H54 (cell line): ENCODE results near the gene CRYBG1.

Experiments used
- DNase-seq: peaks from one replicate; pipeline ENCODE4 v3.0.0; 2011; ENCODE audit warnings: low spot score, mixed read lengths; ENCODE audit not compliant: insufficient read length
- FAIRE-seq: peaks from 3 replicates; lab custom pipeline; 2011; peaks lifted over from hg19 to GRCh38; lab: Jason Lieb, UNC
- POLR2A ChIP-seq: IDR thresholded peaks from 2 replicates; pipeline ENCODE4 v1.6.1; 2011; ENCODE audit warnings: low read depth, mild to moderate bottlenecking, low read length

CRYBG1 gene

GRCh38 chr6:106359959-106360409 lies 533 bp upstream of the CRYBG1 start:
- DNase-seq (no peak), FAIRE-seq (no peak)
- no peak for TF ChIP-seq POLR2A

- DNase-seq (no peak), FAIRE-seq (no peak)
- TF ChIP-seq POLR2A, result no peak
These were observed 493 bp downstream of the CRYBG1 start for GRCh38 chr6:106360989-106361430.

- TF ChIP-seq POLR2A, result no peak
- no peak for FAIRE-seq
- DNase-seq, result no peak
These were observed 3.1 kb downstream of the CRYBG1 start for GRCh38 chr6:106363401-106364138.

- DNase-seq (no peak), FAIRE-seq (no peak)
- TF ChIP-seq POLR2A, result no peak
These were observed 9.2 kb downstream of the CRYBG1 start for GRCh38 chr6:106369739-106370138.

GRCh38 chr6:106370639-106371038 lies 10.1 kb downstream of the CRYBG1 start:
- DNase-seq (no peak), FAIRE-seq (no peak)
- TF ChIP-seq POLR2A, result no peak

- DNase-seq (no peak), FAIRE-seq (no peak)
- no peak for TF ChIP-seq POLR2A
These were observed 12.5 kb downstream of the CRYBG1 start for GRCh38 chr6:106372838-106373501.

- FAIRE-seq, result no peak
- TF ChIP-seq POLR2A, result no peak
- DNase-seq, result no peak
These were observed 13.2 kb downstream of the CRYBG1 start for GRCh38 chr6:106373502-106374239.

GRCh38 chr6:106377061-106377540 lies 16.6 kb downstream of the CRYBG1 start:
- no peak for DNase-seq
- TF ChIP-seq POLR2A, result no peak
- FAIRE-seq, result no peak

GRCh38 chr6:106379951-106380350 lies 19.4 kb downstream of the CRYBG1 start:
- TF ChIP-seq POLR2A, result no peak
- DNase-seq (no peak), FAIRE-seq (no peak)

GRCh38 chr6:106380407-106380806 lies 19.9 kb downstream of the CRYBG1 start:
- TF ChIP-seq POLR2A, result no peak
- no peak for FAIRE-seq
- DNase-seq, result no peak

GRCh38 chr6:106381223-106381622 lies 20.7 kb downstream of the CRYBG1 start:
- DNase-seq (no peak), FAIRE-seq (no peak)
- TF ChIP-seq POLR2A, result no peak

- no peak for FAIRE-seq
- DNase-seq, result no peak
- no peak for TF ChIP-seq POLR2A
These were observed 21.4 kb downstream of the CRYBG1 start for GRCh38 chr6:106381881-106382280.

- DNase-seq (no peak), FAIRE-seq (no peak)
- TF ChIP-seq POLR2A, result no peak
These were observed 23.1 kb downstream of the CRYBG1 start for GRCh38 chr6:106383573-106383972.

GRCh38 chr6:106385530-106385929 lies 25.0 kb downstream of the CRYBG1 start:
- TF ChIP-seq POLR2A, result no peak
- FAIRE-seq (no peak), DNase-seq (no peak)
